ENCODE results near the gene SLC18A2. TPM values are rescaled to one million over a fixed set of nuclear protein-coding genes. Genes with fewer than 3 reads are reported as not detected.
"Not testable (repeated sequence)": the region's sequence is repeated elsewhere in the genome, so short reads cannot be mapped to it uniquely, and the experiment has no call there.

SLC18A2 gene
- total RNA-seq, 1 experiment from 2014 or later: 4.0 TPM

- Histone ChIP-seq H3K4me1 (ENCODE audit: insufficient read depth, low read length) (no peaks in the 10 kb centered on the region), H4K8ac (replicated peaks; ENCODE audit: insufficient read length, low read depth, low read length) (no peak overlapping the region), H2BK15ac (ENCODE audit: low read depth, low read length) (no peak overlapping the region), H3K79me2 (ENCODE audit: insufficient read depth, low read length) (no peaks in the 10 kb centered on the region), H3K14ac (ENCODE audit: insufficient read depth, low read length) (no peak overlapping the region), H2AK5ac (ENCODE audit: insufficient read length, low read length) (no peak overlapping the region), H3K23me2 (ENCODE audit: insufficient read length, low read depth, low read length, poor library complexity, severe bottlenecking) (no peaks in the 10 kb centered on the region), H2BK20ac (ENCODE audit: low read depth, low read length, poor library complexity, severe bottlenecking) (no peak overlapping the region), H3K27ac (ENCODE audit: insufficient read length, low read depth, low read length) (no peak overlapping the region), H3K27me3 (ENCODE audit: insufficient read depth, low read length) (no peaks in the 10 kb centered on the region), H3K79me1 (ENCODE audit: insufficient read depth, low read depth, low read length, poor library complexity, severe bottlenecking) (no peaks in the 10 kb centered on the region), H3K4ac (ENCODE audit: low read depth, low read length) (no peak overlapping the region), H4K5ac (ENCODE audit: insufficient read length, low read depth, low read length) (peak overlapping the region; percentile 82), H3K9ac (ENCODE audit: extremely low read depth, insufficient read length, low read length) (no peak overlapping the region), H3T11ph (ENCODE audit: low read length) (no peak overlapping the region), H3K23ac (ENCODE audit: insufficient read length, low read depth, low read length) (no peak overlapping the region), H3K56ac (ENCODE audit: insufficient read length, low read depth, low read length) (no peak overlapping the region), H2BK12ac (ENCODE audit: insufficient read length, low read depth, low read length) (no peak overlapping the region), H4K20me1 (ENCODE audit: control insufficient read depth, insufficient read depth, insufficient read length) (no peaks in the 10 kb centered on the region), H2AFZ (ENCODE audit: low read length) (no peak overlapping the region), H3K4me2 (ENCODE audit: insufficient read depth, insufficient read length, low read length) (no peak overlapping the region), H3K9me3 (ENCODE audit: control insufficient read depth, low read depth, low read length) (no peaks in the 10 kb centered on the region), H3K18ac (ENCODE audit: insufficient read length, low read depth, low read length) (no peak overlapping the region), H2BK120ac (ENCODE audit: low read depth, low read length, poor library complexity, severe bottlenecking) (no peak overlapping the region), H4K91ac (ENCODE audit: insufficient read length, low read depth, low read length) (no peak overlapping the region), H2BK5ac (ENCODE audit: insufficient read length, low read length) (no peak overlapping the region)
- TF ChIP-seq CTCF (conservative IDR thresholded peaks at IDR 0.05): no peak
- Mint-ChIP-seq H3K36me3 (ENCODE audit: insufficient read depth in 1 of 3, low read depth in 3 of 3) (peaks cover 3 to 9% (median 5%) of the 10 kb centered on the region in 3 experiments; a peak in 5 of 7 replicates), H3K4me3 (no peak overlapping the region), H3K4me1 (peaks cover 15 to 26% of the 10 kb centered on the region in 2 experiments), H3K9me3 (peaks cover 16 to 18% of the 10 kb centered on the region in 2 experiments), H3K27ac (no peak overlapping the region), H3K27me3 (ENCODE audit: low read depth) (peaks cover 27% of the 10 kb centered on the region)
- DNase-seq: no peak
These were observed 12.7 kb upstream of the SLC18A2 start for GRCh38 chr10:117228210-117228609.

DNA sequence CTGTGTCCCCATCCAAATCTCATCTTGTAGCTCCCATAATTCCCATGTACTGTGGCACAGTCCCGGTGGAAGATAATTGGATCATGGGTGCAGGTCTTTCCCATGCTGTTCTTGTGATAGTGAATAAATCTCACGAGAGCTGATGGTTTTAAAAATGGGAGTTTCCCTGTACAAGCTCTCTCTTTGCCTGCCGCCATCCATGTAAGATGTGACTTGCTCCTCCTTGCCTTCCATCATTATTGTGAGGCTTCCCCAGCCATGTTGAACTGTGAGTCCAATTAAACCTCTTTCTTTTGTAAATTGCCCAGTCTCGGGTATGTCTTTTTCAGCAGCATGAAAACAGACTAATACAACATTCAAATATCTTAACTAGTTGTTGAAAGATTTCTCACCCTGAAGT lies 10.8 kb upstream of the SLC18A2 start:
- H3K23me2 ChIP-seq (ENCODE audit: insufficient read length, low read depth, low read length, poor library complexity, severe bottlenecking); H3K27me3 ChIP-seq (ENCODE audit: insufficient read depth, low read length); H3K23ac ChIP-seq (ENCODE audit: insufficient read length, low read depth, low read length); H2BK15ac ChIP-seq (ENCODE audit: low read depth, low read length); H3K18ac ChIP-seq (ENCODE audit: insufficient read length, low read depth, low read length); H3K56ac ChIP-seq (ENCODE audit: insufficient read length, low read depth, low read length); H3K9ac ChIP-seq (ENCODE audit: extremely low read depth, insufficient read length, low read length); H3K79me1 ChIP-seq (ENCODE audit: insufficient read depth, low read depth, low read length, poor library complexity, severe bottlenecking); H3K4me3 Mint-ChIP-seq; H3K4ac ChIP-seq (ENCODE audit: low read depth, low read length); H3K14ac ChIP-seq (ENCODE audit: insufficient read depth, low read length); H2BK20ac ChIP-seq (ENCODE audit: low read depth, low read length, poor library complexity, severe bottlenecking); H2BK5ac ChIP-seq (ENCODE audit: insufficient read length, low read length); H4K8ac ChIP-seq (replicated peaks; ENCODE audit: insufficient read length, low read depth, low read length); H2AK5ac ChIP-seq (ENCODE audit: insufficient read length, low read length); H3T11ph ChIP-seq (ENCODE audit: low read length); H3K27ac Mint-ChIP-seq; H3K79me2 ChIP-seq (ENCODE audit: insufficient read depth, low read length); H2BK12ac ChIP-seq (ENCODE audit: insufficient read length, low read depth, low read length); H4K20me1 ChIP-seq (ENCODE audit: control insufficient read depth, insufficient read depth, insufficient read length); H3K9me3 ChIP-seq (ENCODE audit: control insufficient read depth, low read depth, low read length); H3K27ac ChIP-seq (ENCODE audit: insufficient read length, low read depth, low read length); H3K4me2 ChIP-seq (ENCODE audit: insufficient read depth, insufficient read length, low read length); H4K5ac ChIP-seq (ENCODE audit: insufficient read length, low read depth, low read length); DNase-seq; H3K4me1 ChIP-seq (ENCODE audit: insufficient read depth, low read length); H2AFZ ChIP-seq (ENCODE audit: low read length); H2BK120ac ChIP-seq (ENCODE audit: low read depth, low read length, poor library complexity, severe bottlenecking); H4K91ac ChIP-seq (ENCODE audit: insufficient read length, low read depth, low read length); H3K36me3 Mint-ChIP-seq (ENCODE audit: insufficient read depth in 1 of 3, low read depth in 3 of 3): not testable (repeated sequence)
- Mint-ChIP-seq H3K4me1 (peaks cover 15 to 21% of the 10 kb centered on the region in 2 experiments), H3K9me3 (peaks cover 16 to 18% of the 10 kb centered on the region in 2 experiments), H3K27me3 (ENCODE audit: low read depth) (peaks cover 32% of the 10 kb centered on the region)
- WGBS (ENCODE audit: extremely low coverage, insufficient read length, low lambda C conversion rate): no CpG with 5 or more reads among the region's 4 CpGs

Measured in H9 (cell line).